SU-DHL-6 (cell line): Measurements from ENCODE around the gene WTAP.
"Not testable (repeated sequence)": the region's sequence is repeated elsewhere in the genome, so short reads cannot be mapped to it uniquely, and the experiment has no call there.

ENCODE experiments used
- EZH2phosphoT487 ChIP-seq: fragments of 200-600 bp; sonication (generic), shearing (Covaris generic); conservative IDR thresholded peaks from 2 replicates; pipeline ENCODE4 v1.6.1; 2018; ENCODE audit warnings: mild to moderate bottlenecking, antibody characterized with exemption, low read length, moderate library complexity, mixed read lengths
- TF ChIP-seq, protein P1 (sequence below): fragments of 200-600 bp; sonication (generic); IDR thresholded peaks from one replicate; pipeline ENCODE4 v1.5.1; 2017; ENCODE audit warnings: antibody characterized with exemption, mild to moderate bottlenecking, low read length, moderate library complexity; ENCODE audit not compliant: insufficient read depth, poor library complexity, severe bottlenecking

GRCh38 chr6:159733395-159733794 is 6.1 kb downstream of the WTAP start:
- TF ChIP-seq, protein P1, sequence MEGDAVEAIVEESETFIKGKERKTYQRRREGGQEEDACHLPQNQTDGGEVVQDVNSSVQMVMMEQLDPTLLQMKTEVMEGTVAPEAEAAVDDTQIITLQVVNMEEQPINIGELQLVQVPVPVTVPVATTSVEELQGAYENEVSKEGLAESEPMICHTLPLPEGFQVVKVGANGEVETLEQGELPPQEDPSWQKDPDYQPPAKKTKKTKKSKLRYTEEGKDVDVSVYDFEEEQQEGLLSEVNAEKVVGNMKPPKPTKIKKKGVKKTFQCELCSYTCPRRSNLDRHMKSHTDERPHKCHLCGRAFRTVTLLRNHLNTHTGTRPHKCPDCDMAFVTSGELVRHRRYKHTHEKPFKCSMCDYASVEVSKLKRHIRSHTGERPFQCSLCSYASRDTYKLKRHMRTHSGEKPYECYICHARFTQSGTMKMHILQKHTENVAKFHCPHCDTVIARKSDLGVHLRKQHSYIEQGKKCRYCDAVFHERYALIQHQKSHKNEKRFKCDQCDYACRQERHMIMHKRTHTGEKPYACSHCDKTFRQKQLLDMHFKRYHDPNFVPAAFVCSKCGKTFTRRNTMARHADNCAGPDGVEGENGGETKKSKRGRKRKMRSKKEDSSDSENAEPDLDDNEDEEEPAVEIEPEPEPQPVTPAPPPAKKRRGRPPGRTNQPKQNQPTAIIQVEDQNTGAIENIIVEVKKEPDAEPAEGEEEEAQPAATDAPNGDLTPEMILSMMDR, result not testable (repeated sequence)
- TF ChIP-seq EZH2phosphoT487, result not testable (repeated sequence)
